ENCODE data around the gene HOXD13. TPM values are rescaled to one million over a fixed set of nuclear protein-coding genes. Genes with fewer than 3 reads are reported as not detected.

Gene HOXD13
- polyA plus RNA-seq, 3 donors: 0.11 to 0.17 (median 0.14) TPM

- DNase-seq (ENCODE audit: low read depth in 3 of 3, low spot score in 2 of 3): no peak
Observed at GRCh38 chr2:176093145-176093897, 800 bp downstream of the HOXD13 start.

GRCh38 chr2:176093898-176094249 lies 1.4 kb downstream of the HOXD13 start:
- no peak for DNase-seq (ENCODE audit: low read depth in 3 of 3, low spot score in 2 of 3)

GRCh38 chr2:176094349-176094748 lies 1.8 kb downstream of the HOXD13 start:
- no peak for DNase-seq (ENCODE audit: low read depth in 3 of 3, low spot score in 2 of 3)

GRCh38 chr2:176095421-176095820 lies 2.9 kb downstream of the HOXD13 start:
- DNase-seq (ENCODE audit: low read depth in 3 of 3, low spot score in 2 of 3): no peak

GRCh38 chr2:176096243-176096985 lies 3.9 kb downstream of the HOXD13 start:
- DNase-seq (ENCODE audit: low read depth in 3 of 3, low spot score in 2 of 3): no peak

- DNase-seq (ENCODE audit: low read depth in 3 of 3, low spot score in 2 of 3): no peak
Observed at GRCh38 chr2:176096986-176097819, 4.7 kb downstream of the HOXD13 start.

- no peak for DNase-seq (ENCODE audit: low read depth in 3 of 3, low spot score in 2 of 3)
Observed at GRCh38 chr2:176097820-176098365, 5.4 kb downstream of the HOXD13 start.

GRCh38 chr2:176098366-176099158 lies 6.0 kb downstream of the HOXD13 start:
- no peak for DNase-seq (ENCODE audit: low read depth in 3 of 3, low spot score in 2 of 3)

GRCh38 chr2:176099159-176099727 lies 6.7 kb downstream of the HOXD13 start:
- DNase-seq (ENCODE audit: low read depth in 3 of 3, low spot score in 2 of 3): no peak

GRCh38 chr2:176099728-176100546 lies 7.4 kb downstream of the HOXD13 start, which contains the start of gene HOXD12:
TSS of gene HOXD12 (plus strand) at chr2:176099795. CDS start at chr2:176099802, 7 bp downstream.
- DNase-seq (ENCODE audit: low read depth in 3 of 3, low spot score in 2 of 3): no peak

GRCh38 chr2:176100547-176101140 lies 8.1 kb downstream of the HOXD13 start:
- DNase-seq (ENCODE audit: low read depth in 3 of 3, low spot score in 2 of 3): no peak

GRCh38 chr2:176101216-176101830 lies 8.8 kb downstream of the HOXD13 start:
- DNase-seq (ENCODE audit: low read depth in 3 of 3, low spot score in 2 of 3): no peak

GRCh38 chr2:176101842-176102241 lies 9.3 kb downstream of the HOXD13 start:
- DNase-seq (ENCODE audit: low read depth in 3 of 3, low spot score in 2 of 3): no peak

- DNase-seq (ENCODE audit: low read depth in 3 of 3, low spot score in 2 of 3): no peak
Observed at GRCh38 chr2:176102309-176102866, 9.9 kb downstream of the HOXD13 start.

GRCh38 chr2:176103194-176103593 lies 10.7 kb downstream of the HOXD13 start:
- DNase-seq (ENCODE audit: low read depth in 3 of 3, low spot score in 2 of 3): no peak

- no peak for DNase-seq (ENCODE audit: low read depth in 3 of 3, low spot score in 2 of 3)
Observed at GRCh38 chr2:176103742-176104315, 11.3 kb downstream of the HOXD13 start.

GRCh38 chr2:176104316-176105077 lies 12.0 kb downstream of the HOXD13 start:
- DNase-seq (ENCODE audit: low read depth in 3 of 3, low spot score in 2 of 3): no peak

All from right renal cortex interstitium (tissue), 3 donors.